MCF 10A (cell line): Measurements from ENCODE around the gene MAPK11. TPM values are rescaled to one million over a fixed set of nuclear protein-coding genes. Genes with fewer than 3 reads are reported as not detected.

Experiments
- BruUV-seq: library from RNA; stranded (reverse); fragments of 400-500 nt; replicated peaks from 2 replicates; lab custom pipeline; 2021; lab: Mats Ljungman, UMichigan
- CTCF ChIA-PET: fragments of 300-600 bp; sonication (Branson Sonifier 250); formaldehyde crosslinking; extraction: SDS; loops from one replicate; lab custom pipeline; 2021; ENCODE audit warnings: antibody characterized with exemption, inconsistent platforms; lab: Yijun Ruan, JAX
- POLR2A ChIA-PET: fragments of 300-600, 350-650 bp; sonication (Branson Sonifier 250); formaldehyde crosslinking; extraction: SDS; loops from one replicate; lab custom pipeline; 2020; ENCODE audit warnings: antibody characterized with exemption, inconsistent platforms; lab: Yijun Ruan, JAX
- DNase-seq: peaks from one replicate; pipeline ENCODE4 v3.0.0-alpha.2; 2018; ENCODE audit not compliant: unreplicated experiment
- H3K27ac Mint-ChIP-seq: one replicate; pipeline ENCODE4 v1.8.0; 2022; ENCODE audit warnings: mild to moderate bottlenecking, low read depth, mixed read lengths; ENCODE audit not compliant: unreplicated experiment
- H3K27me3 Mint-ChIP-seq: one replicate; pipeline ENCODE4 v1.8.0; 2022; ENCODE audit warnings: mixed read lengths; ENCODE audit not compliant: insufficient read depth, unreplicated experiment
- H3K36me3 Mint-ChIP-seq: one replicate; pipeline ENCODE4 v1.8.0; 2022; ENCODE audit warnings: mild to moderate bottlenecking, moderate library complexity, mixed read lengths; ENCODE audit not compliant: insufficient read depth, unreplicated experiment
- H3K4me1 Mint-ChIP-seq: one replicate; pipeline ENCODE4 v1.8.0; 2022; ENCODE audit warnings: mixed read lengths; ENCODE audit not compliant: insufficient read depth, unreplicated experiment
- H3K4me3 Mint-ChIP-seq: one replicate; pipeline ENCODE4 v1.8.0; 2022; ENCODE audit warnings: mild to moderate bottlenecking, moderate library complexity, mixed read lengths; ENCODE audit not compliant: unreplicated experiment
- H3K9me3 Mint-ChIP-seq: one replicate; pipeline ENCODE4 v1.8.0; 2022; ENCODE audit warnings: mixed read lengths; ENCODE audit not compliant: unreplicated experiment
- CTCF ChIP-seq: fragments of 200-600 bp; IDR thresholded peaks from one replicate; pipeline ENCODE4 v1.8.0; 2022; ENCODE audit warnings: antibody characterized with exemption, mild to moderate bottlenecking; ENCODE audit not compliant: unreplicated experiment
- intact Hi-C: fragments of 100-400 bp; cut with micrococcal nuclease; formaldehyde crosslinking; loops from 2 replicates; pipeline ENCODE4 v1.14.1; 2022
- total RNA-seq: library from RNA; stranded (reverse); gene quantifications from 2 replicates; pipeline ENCODE4 v1.2.3, GENCODE V29; 2022

Gene MAPK11
- total RNA-seq, 1 experiment from 2014 or later, result 10.4 TPM

- TF ChIP-seq CTCF, result no peak
- H3K36me3 Mint-ChIP-seq, result peaks cover 40% of the 10 kb centered on the region
- POLR2A ChIA-PET, result interaction anchor here (0.6 to 6.6 kb wide), 19 partner anchors 8 to 277 kb away, joined by 3 to 73 read pairs (median 5); partner anchors contain the start of genes CHKB, DENND6B, HDAC10 and MAPK12
- H3K27ac Mint-ChIP-seq, result peak overlapping the region; percentile 87
- CTCF ChIA-PET, result interaction anchor here (0.6 to 3.9 kb wide), 6 partner anchors 12 to 91 kb away, joined by 3 to 15 read pairs (median 6); partner anchors contain the start of gene HDAC10
- H3K4me1 Mint-ChIP-seq, result peaks cover 33% of the 10 kb centered on the region
- peak overlapping the region; percentile 81 for H3K4me3 Mint-ChIP-seq
- no TSS peak for BruUV-seq
- intact Hi-C loops, result no loop called here
- H3K27me3 Mint-ChIP-seq, result no peaks in the 10 kb centered on the region
- no peak for DNase-seq
- no peaks in the 10 kb centered on the region for H3K9me3 Mint-ChIP-seq
These were observed 35.3 kb upstream of the MAPK11 start for GRCh38 chr22:50305393-50305922.

- H3K27ac Mint-ChIP-seq, result peak overlapping the region; percentile 87
- H3K27me3 Mint-ChIP-seq, result no peaks in the 10 kb centered on the region
- ChIA-PET CTCF (interaction anchor here (0.6 to 3.9 kb wide), 14 partner anchors 10 to 315 kb away, joined by 3 to 15 read pairs (median 5); partner anchors contain the start of gene HDAC10), POLR2A (interaction anchor here (0.9 to 6.6 kb wide), 12 partner anchors 12 to 278 kb away, joined by 3 to 73 read pairs (median 9); partner anchors contain the start of genes CHKB, DENND6B, HDAC10 and MAPK12)
- intact Hi-C loops, result loop anchor here (1.0 kb wide), 1 partner anchor 22 kb away; no protein-coding TSS in a partner anchor
- no peak for TF ChIP-seq CTCF
- BruUV-seq, result no TSS peak
- H3K4me1 Mint-ChIP-seq, result peaks cover 33% of the 10 kb centered on the region
- H3K4me3 Mint-ChIP-seq, result peak overlapping the region; percentile 81
- H3K9me3 Mint-ChIP-seq, result no peaks in the 10 kb centered on the region
- peak; percentile 72 for DNase-seq
- peaks cover 40% of the 10 kb centered on the region for H3K36me3 Mint-ChIP-seq
These were observed 34.6 kb upstream of the MAPK11 start for GRCh38 chr22:50304528-50305392.

GRCh38 chr22:50303848-50304527 is 33.8 kb upstream of the MAPK11 start:
- Mint-ChIP-seq H3K4me1 (peaks cover 33% of the 10 kb centered on the region), H3K36me3 (peaks cover 40% of the 10 kb centered on the region), H3K27me3 (no peaks in the 10 kb centered on the region), H3K4me3 (peak overlapping the region; percentile 81), H3K27ac (peak overlapping the region; percentile 87), H3K9me3 (no peaks in the 10 kb centered on the region)
- ChIA-PET CTCF (interaction anchor here (0.6 to 3.9 kb wide), 13 partner anchors 10 to 316 kb away, joined by 3 to 19 read pairs (median 6); partner anchors contain the start of gene HDAC10), POLR2A (interaction anchor here (0.6 to 6.6 kb wide), 9 partner anchors 11 to 353 kb away, joined by 3 to 73 read pairs (median 5); partner anchors contain the start of genes DENND6B, HDAC10 and SCO2)
- intact Hi-C loops, result loop anchor here (1.0 kb wide), 1 partner anchor 22 kb away; no protein-coding TSS in a partner anchor
- no peak for TF ChIP-seq CTCF
- DNase-seq, result peak; percentile 36
- no TSS peak for BruUV-seq
